ENCODE results near the gene FICD.
A peak's percentile ranks its signal among the peaks of the same experiment; 100 is the strongest.
"Not testable (repeated sequence)": the region's sequence is repeated elsewhere in the genome, so short reads cannot be mapped to it uniquely, and the experiment has no call there.

Gene FICD

DNA sequence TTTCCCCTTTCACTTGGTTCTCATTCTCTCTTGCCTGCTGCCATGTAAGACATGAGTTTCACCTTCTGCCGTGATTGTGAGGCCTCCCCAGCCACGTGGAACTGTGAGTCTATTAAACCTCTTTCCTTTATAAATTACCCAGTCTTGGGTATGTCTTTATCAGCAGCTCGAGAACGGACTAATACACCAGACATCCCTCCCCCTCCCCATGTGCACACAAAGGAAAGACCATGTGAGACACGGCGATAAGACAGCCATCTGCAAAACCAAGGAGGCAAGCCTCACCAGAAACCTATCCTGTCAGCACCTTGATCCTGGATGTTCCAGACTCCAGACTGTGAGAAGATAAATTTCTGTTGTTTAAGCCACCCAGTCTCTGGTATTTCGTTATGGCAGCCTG is 29.7 kb upstream of the FICD start:
- not testable (repeated sequence) for H3K36me3 Mint-ChIP-seq (ENCODE audit: low read depth); H3K27ac Mint-ChIP-seq; H3K4me3 Mint-ChIP-seq; H3K4me1 Mint-ChIP-seq (ENCODE audit: low read depth); H3K9me3 Mint-ChIP-seq
- H3K27me3 Mint-ChIP-seq: peaks cover 24% of the 10 kb centered on the region

DNA sequence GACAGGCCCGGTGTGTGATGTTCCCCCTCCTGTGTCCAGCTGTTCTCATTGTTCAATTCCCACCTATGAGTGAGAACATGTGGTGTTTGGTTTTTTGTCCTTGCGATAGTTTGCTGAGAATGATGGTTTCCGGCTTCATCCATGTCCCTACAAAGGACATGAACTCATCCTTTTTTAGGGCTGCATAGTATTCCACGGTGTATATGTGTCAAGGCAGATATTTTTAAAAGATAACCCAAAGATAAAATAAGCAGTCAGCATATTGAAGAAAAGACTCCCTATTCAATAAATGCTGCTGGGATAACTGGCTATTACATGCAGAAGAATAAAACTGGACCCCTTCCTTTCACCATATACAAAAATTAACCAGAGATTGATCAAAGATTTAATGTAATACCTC is 28.0 kb upstream of the FICD start:
- not testable (repeated sequence) for H3K36me3 Mint-ChIP-seq (ENCODE audit: low read depth); H3K4me1 Mint-ChIP-seq (ENCODE audit: low read depth); H3K27ac Mint-ChIP-seq; H3K4me3 Mint-ChIP-seq; H3K9me3 Mint-ChIP-seq
- peaks cover 24% of the 10 kb centered on the region for H3K27me3 Mint-ChIP-seq

DNA sequence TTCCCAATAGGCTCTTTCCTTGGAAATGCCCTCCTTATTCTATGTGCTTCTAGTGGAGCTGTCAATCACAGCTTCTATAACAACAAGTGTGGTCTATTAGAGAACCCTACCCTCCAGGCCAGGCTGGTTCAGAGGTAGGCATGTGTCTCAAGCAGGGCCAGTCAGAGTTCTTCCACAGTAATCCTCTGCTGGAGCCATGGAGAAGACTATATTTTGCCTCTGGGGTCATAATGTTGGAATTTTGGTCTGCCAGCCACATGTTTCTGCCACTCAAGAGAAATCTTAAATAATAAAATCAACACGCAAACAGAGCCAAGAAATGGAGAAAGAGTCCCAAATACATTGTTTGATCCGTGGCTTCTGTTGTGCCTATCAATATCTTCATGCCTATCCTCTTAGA is 23.8 kb upstream of the FICD start:
- no peak overlapping the region for H3K4me3 Mint-ChIP-seq
- no peak overlapping the region for H3K27ac Mint-ChIP-seq
- H3K9me3 Mint-ChIP-seq: peaks cover 6% of the 10 kb centered on the region
- no peaks in the 10 kb centered on the region for H3K4me1 Mint-ChIP-seq (ENCODE audit: low read depth)
- H3K27me3 Mint-ChIP-seq: peaks cover 36% of the 10 kb centered on the region
- no peaks in the 10 kb centered on the region for H3K36me3 Mint-ChIP-seq (ENCODE audit: low read depth)

DNA sequence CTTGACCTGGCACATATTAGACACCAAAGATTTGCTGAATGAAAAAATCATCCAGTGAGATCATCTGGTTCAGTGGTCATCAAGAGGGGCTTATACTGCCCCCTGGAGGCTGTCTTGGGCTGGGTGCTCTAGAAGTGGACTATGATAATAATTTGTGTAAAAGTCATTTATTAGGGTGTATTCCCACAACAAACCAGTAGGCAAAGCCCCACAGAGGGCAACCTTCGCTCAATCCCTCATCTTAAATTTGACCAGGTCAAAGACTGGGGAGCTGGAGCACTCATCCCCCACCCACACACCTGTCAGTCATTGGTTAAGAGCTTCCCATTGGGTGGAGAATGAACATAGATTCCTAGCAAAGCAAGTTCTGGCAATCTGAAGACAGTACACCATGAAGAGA is 20.0 kb upstream of the FICD start:
- no peak overlapping the region for H3K4me3 Mint-ChIP-seq
- no peaks in the 10 kb centered on the region for H3K4me1 Mint-ChIP-seq (ENCODE audit: low read depth)
- H3K27ac Mint-ChIP-seq: no peak overlapping the region
- peaks cover 28% of the 10 kb centered on the region for H3K27me3 Mint-ChIP-seq
- H3K9me3 Mint-ChIP-seq: no peaks in the 10 kb centered on the region
- H3K36me3 Mint-ChIP-seq (ENCODE audit: low read depth): no peaks in the 10 kb centered on the region

DNA sequence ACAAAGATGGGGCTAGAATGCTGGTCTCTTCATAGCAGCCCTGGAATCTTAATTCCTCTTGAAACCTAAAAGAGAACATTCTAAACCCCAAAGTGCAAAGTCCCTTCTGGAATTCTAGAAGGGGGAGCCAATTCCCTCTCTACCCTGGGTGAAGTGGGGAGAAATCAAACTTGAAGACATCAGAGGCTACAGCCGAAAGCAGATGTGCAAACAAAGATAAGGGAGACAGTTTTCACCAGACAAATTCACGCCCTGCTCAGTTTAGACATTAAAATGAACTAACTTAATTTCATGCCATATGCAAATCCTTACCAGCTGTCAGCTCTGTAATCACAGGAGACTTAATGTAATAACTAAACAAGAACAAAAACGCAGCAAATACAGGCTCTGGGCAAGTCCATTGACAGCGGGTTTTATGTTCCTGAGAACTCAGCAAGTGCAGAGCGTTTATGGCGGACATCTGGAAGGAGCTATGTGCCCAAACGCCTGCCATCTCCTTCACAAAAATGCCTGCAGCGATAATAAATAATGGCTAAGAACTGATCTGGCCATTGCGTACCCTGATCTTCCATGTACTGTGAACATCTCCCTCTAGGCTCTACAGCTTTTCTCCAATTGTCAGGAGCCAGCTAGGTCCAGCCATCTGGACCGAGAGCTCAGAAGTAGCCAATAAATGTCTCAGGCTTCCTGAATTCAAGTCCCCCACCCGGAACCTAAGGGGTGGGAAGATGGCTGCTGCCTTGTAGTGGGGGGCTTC is 19.1 kb upstream of the FICD start:
- Mint-ChIP-seq H3K4me3 (no peak overlapping the region), H3K27ac (no peak overlapping the region), H3K36me3 (ENCODE audit: low read depth) (no peaks in the 10 kb centered on the region), H3K27me3 (peaks cover 26% of the 10 kb centered on the region), H3K4me1 (ENCODE audit: low read depth) (no peaks in the 10 kb centered on the region), H3K9me3 (no peaks in the 10 kb centered on the region)

DNA sequence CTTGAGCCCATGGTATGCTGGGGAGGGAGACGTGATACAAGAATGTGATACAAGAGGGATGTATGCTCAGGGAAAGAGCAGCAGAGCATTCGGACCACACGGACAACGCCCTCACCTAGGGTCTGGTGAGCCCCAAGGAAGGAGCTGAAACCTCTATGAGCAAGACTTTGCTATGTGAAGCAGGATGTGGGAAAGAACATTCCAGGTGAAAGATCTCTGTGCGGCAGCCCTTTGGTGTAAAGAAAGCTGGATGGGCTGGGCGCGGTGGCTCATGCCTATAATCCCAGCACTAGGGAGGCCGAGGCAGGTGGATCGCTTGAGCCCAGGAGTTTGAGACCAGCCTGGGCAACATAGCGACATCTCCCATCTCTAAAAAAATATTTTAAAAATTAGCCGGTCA is 16.9 kb upstream of the FICD start:
- Mint-ChIP-seq H3K36me3 (ENCODE audit: low read depth) (peaks cover 5% of the 10 kb centered on the region), H3K27me3 (peaks cover 31% of the 10 kb centered on the region), H3K9me3 (peaks cover 8% of the 10 kb centered on the region), H3K27ac (no peak overlapping the region), H3K4me1 (ENCODE audit: low read depth) (no peaks in the 10 kb centered on the region), H3K4me3 (no peak overlapping the region)

DNA sequence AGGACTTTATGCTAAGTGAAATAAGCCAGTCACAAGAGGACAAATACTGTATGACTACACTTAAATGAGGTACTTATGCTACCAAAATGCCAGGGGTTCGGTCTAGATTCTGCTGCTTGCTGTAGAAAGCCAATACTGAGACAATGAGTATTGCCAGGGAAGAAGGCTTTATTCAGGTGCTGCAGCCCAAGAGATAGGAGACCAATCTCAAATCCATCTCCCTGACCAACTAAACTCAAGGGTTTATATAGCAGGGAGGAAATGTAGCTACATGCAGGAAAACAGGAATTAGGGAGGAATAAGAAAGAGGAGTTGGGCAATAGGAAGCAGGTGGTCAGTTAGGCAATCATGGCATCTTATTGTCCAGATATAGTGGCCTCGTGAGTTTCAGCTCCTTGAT is 12.2 kb upstream of the FICD start:
- Mint-ChIP-seq H3K27me3 (peaks cover 35% of the 10 kb centered on the region), H3K4me3 (no peak overlapping the region), H3K9me3 (peaks cover 19% of the 10 kb centered on the region), H3K4me1 (ENCODE audit: low read depth) (peaks cover under 1% of the 10 kb centered on the region), H3K27ac (no peak overlapping the region), H3K36me3 (ENCODE audit: low read depth) (peaks cover 14% of the 10 kb centered on the region)

DNA sequence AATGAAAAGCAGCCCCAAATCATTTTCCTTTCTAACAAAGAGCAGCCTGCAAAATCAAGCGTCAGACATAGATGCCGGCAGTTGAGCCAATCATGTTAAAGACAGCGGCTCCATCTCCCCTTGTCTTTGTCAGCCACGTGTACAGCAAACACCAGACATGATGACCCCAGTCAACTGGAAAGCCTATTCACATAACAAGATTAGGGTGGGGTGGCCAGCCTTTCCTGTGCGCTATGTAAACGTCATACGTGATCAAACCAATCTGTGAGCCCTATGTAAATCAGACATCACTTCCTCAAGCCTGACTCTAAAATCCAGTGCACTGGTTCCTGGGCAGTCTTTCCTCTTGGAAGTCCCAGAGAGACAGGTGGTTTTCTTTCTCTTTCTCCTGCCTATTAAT is 9.9 kb upstream of the FICD start:
- H3K27me3 Mint-ChIP-seq: peaks cover 29% of the 10 kb centered on the region
- no peak overlapping the region for H3K27ac Mint-ChIP-seq
- no peak overlapping the region for H3K4me3 Mint-ChIP-seq
- H3K4me1 Mint-ChIP-seq (ENCODE audit: low read depth): peaks cover 8% of the 10 kb centered on the region
- peaks cover 14% of the 10 kb centered on the region for H3K36me3 Mint-ChIP-seq (ENCODE audit: low read depth)
- H3K9me3 Mint-ChIP-seq: peaks cover 19% of the 10 kb centered on the region

DNA sequence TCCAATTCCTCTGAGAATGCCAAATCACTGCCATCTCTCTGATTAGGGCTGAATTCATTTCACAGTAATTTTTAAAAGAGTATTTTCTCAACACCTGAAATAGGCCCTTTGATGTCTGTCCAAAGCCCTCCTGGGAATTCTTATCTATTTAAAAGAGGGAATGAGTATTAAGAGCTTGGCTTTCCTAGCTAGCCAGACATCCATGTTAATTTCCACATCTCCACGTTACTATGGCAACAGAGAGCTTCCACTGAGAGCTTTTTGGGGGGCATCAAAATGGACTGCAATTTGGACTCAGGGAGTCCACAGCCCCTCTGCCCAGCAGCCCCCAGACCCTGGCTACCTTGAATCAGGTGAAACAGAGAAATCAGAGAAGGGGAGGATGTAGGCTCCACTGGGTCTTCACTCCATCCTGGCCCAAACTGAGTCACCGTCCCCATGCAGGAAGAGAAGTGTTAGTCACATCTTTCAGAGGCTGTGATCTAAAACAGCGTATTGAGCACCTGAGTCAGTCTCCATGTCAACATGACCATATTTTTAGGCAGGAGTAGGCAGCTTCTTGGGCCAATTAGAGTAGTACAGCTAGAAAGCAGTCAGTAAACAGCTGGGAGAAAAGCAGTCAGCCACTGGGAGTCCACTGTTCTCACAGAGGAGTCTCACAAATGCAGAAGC is 7.0 kb upstream of the FICD start:
- Mint-ChIP-seq H3K36me3 (ENCODE audit: low read depth) (peaks cover 9% of the 10 kb centered on the region), H3K4me3 (no peak overlapping the region), H3K27me3 (peaks cover 19% of the 10 kb centered on the region), H3K4me1 (ENCODE audit: low read depth) (peaks cover 20% of the 10 kb centered on the region), H3K9me3 (peaks cover 11% of the 10 kb centered on the region), H3K27ac (no peak overlapping the region)

DNA sequence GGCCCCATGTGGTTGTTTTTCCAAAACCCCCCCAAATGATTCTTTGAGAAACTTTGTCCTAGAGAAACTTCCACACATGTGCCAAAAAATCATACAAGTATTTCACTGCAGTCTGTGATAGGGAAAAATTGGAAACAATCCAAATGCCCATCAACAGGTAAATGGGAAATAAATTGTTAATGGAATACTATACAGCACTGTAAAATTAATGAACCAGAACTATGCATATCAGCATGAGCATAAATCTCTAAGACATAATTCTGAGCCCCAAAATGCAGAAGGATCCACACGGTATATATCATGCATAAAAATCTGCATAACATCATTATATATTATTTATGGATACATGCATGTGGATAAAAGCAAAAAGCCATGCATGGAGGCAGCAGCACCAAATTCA is 5.3 kb upstream of the FICD start:
- Mint-ChIP-seq H3K27ac (no peak overlapping the region), H3K9me3 (no peaks in the 10 kb centered on the region), H3K4me3 (no peak overlapping the region), H3K27me3 (peaks cover 10% of the 10 kb centered on the region), H3K4me1 (ENCODE audit: low read depth) (peaks cover 20% of the 10 kb centered on the region), H3K36me3 (ENCODE audit: low read depth) (no peaks in the 10 kb centered on the region)

DNA sequence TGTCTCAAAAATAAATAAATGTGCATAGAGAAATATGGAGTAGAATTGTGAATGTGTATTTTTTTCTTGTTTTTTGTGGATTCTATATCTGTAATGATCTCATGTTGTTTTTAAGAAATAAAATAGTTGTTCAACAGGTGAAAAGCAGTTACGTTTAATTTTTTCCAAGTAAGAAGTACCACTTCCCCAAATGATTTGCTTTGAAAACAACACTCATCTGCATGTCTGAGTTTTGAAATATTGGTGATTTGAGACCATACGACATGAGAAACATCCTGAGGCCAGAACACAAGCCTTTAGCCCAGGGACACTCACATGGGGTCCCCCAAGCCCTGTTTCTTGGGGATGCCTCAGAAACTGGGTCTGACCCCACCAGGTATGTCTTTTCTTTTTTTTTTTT is 4.2 kb upstream of the FICD start:
- H3K27ac Mint-ChIP-seq: no peak overlapping the region
- H3K27me3 Mint-ChIP-seq: peaks cover under 1% of the 10 kb centered on the region
- H3K9me3 Mint-ChIP-seq: no peaks in the 10 kb centered on the region
- H3K4me3 Mint-ChIP-seq: no peak overlapping the region
- no peaks in the 10 kb centered on the region for H3K36me3 Mint-ChIP-seq (ENCODE audit: low read depth)
- peaks cover 20% of the 10 kb centered on the region for H3K4me1 Mint-ChIP-seq (ENCODE audit: low read depth)

DNA sequence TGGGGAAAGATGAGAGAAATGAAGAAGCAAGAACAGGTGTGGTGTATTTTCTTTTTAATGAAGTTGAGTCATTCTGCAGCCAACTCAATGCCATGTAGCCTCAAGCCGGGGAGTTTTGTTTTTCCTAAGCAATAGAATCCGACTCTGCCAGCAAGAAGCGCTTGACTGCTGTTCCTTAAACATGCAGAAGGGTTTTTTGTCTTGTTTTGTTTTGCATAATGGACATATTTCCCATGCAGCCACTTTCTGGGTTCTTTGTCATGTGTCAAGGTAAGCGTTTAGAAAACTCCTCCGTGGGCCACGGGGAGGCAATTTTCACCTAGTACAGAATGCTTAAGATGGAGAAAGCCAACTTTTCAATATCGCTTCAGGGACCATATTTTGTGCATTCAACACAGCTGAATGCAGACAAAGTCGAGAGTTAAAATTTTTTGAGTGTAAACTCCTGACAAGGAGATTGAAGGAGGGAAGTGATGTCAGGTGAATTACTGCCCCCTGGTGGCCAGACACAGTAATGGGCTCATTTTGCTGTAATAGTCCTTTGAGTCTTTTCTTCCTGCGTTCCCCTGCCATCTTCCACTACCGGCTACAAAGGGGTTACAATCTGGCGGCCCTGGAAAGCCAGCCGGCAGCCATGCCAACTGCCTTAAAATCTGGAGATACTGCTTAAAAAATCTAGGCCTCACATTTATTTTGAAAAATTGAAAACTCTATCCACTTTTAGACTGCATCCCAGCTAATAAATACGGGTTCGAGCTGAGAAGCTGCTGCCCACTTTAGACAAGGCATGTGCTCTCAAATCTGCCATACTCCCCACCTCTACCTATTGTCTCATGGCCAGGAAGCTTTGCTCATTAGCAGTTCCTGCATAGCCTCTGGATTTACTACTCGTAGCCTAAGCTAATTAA is 3.2 kb upstream of the FICD start:
- Mint-ChIP-seq H3K4me3 (peak overlapping the region; percentile 15), H3K36me3 (ENCODE audit: low read depth) (peaks cover 1% of the 10 kb centered on the region), H3K27ac (no peak overlapping the region), H3K27me3 (no peaks in the 10 kb centered on the region), H3K9me3 (no peaks in the 10 kb centered on the region), H3K4me1 (ENCODE audit: low read depth) (peaks cover 31% of the 10 kb centered on the region)

DNA sequence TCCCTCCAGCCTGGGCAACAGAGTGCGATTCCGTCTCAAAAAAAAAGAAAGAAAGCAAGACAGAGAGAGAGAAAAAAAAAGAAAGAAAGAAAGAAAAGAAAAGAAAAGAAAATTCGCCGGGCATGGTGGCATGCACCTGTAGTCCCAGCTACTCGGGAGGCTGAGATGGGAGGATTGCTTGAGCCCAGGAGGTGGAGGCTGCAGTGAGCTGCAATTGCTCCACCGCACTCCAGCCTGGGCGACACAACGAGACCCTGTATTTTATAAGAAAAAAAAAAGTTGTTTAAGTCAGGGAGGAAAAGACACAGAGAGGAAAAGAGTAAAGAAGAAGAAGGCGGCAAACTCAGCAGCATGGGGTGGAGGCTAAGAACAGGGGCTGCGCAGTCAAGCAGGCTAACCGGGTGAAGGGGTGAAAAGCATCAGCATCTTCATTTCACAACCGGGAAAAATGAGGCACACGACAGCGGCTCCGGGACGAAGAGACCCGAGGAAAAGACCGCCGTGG is 557 bp upstream of the FICD start:
- Mint-ChIP-seq H3K4me3 (peak overlapping the region; percentile 83), H3K9me3 (no peaks in the 10 kb centered on the region), H3K36me3 (ENCODE audit: low read depth) (peaks cover 12% of the 10 kb centered on the region), H3K27ac (peak overlapping the region; percentile 85), H3K27me3 (no peaks in the 10 kb centered on the region), H3K4me1 (ENCODE audit: low read depth) (peaks cover 24% of the 10 kb centered on the region)

DNA sequence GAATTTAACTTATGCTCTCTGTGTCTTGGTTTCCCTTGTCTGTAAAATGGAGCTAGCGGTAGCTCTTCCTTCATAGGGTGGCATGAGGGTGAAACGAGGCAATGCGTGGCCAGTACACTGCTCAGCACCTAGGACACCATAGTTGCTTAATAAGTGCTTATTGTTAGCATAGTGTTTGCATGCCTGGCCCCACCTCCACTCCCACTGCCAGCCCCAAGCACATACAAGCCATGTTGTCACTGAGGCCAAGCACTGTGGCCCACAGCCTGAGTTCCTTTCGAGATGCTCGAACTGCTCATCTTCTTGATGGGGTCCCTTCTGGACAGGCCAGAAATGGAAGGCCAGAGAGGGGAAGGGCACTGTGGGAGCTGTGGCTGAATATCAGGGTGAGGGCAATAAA is 839 bp downstream of the FICD start:
- Mint-ChIP-seq H3K27ac (peak overlapping the region; percentile 75), H3K4me3 (peak overlapping the region; percentile 83), H3K9me3 (no peaks in the 10 kb centered on the region), H3K36me3 (ENCODE audit: low read depth) (peaks cover 24% of the 10 kb centered on the region), H3K4me1 (ENCODE audit: low read depth) (peaks cover 24% of the 10 kb centered on the region), H3K27me3 (no peaks in the 10 kb centered on the region)
